A673 (cell line): ENCODE results near the gene RASL12. TPM values are rescaled to one million over a fixed set of nuclear protein-coding genes. Genes with fewer than 3 reads are reported as not detected.
"Not testable (repeated sequence)": the region's sequence is repeated elsewhere in the genome, so short reads cannot be mapped to it uniquely, and the experiment has no call there.

ENCODE experiments used
- BruUV-seq: library from RNA; stranded (reverse); fragments of 400-500 nt; replicated peaks from 2 replicates; lab custom pipeline; 2021; lab: Mats Ljungman, UMichigan
- CTCF ChIA-PET: fragments of 300-600 bp; sonication (Branson Sonifier 250); formaldehyde crosslinking; loops from one replicate; lab custom pipeline; 2022; ENCODE audit warnings: antibody characterized with exemption; lab: Charles Lee
- POLR2A ChIA-PET: fragments of 300-600 bp; sonication (Branson Sonifier 250); formaldehyde crosslinking; loops from one replicate; lab custom pipeline; 2022; ENCODE audit warnings: antibody characterized with exemption; ENCODE audit not compliant: low non-redundant PET; lab: Charles Lee
- DNase-seq: peaks from one replicate; pipeline ENCODE4 v3.0.0-alpha.2; 2015; ENCODE audit warnings: low spot score
- H3K27ac ChIP-seq: fragments of 200-600 bp; sonication (generic); 2 replicates; pipeline ENCODE4 v1.5.1; 2016; ENCODE audit warnings: mixed run types, low read depth, mild to moderate bottlenecking, mixed read lengths, antibody characterized with exemption, low read length; ENCODE audit not compliant: poor library complexity, severe bottlenecking
- H3K27me3 ChIP-seq: fragments of 200-600 bp; sonication (generic); replicated peaks from 2 replicates; pipeline ENCODE4 v1.6.1; 2017; ENCODE audit warnings: mixed run types, low read depth, mild to moderate bottlenecking, mixed read lengths, antibody characterized with exemption, low read length; ENCODE audit not compliant: insufficient read depth, poor library complexity
- H3K36me3 ChIP-seq: fragments of 200-600 bp; sonication (generic); 2 replicates; pipeline ENCODE4 v1.6.1; 2016; ENCODE audit warnings: mixed run types, mild to moderate bottlenecking, mixed read lengths, antibody characterized with exemption, low read length; ENCODE audit not compliant: insufficient read depth, poor library complexity, severe bottlenecking
- H3K4me1 ChIP-seq: fragments of 200-600 bp; sonication (generic); 2 replicates; pipeline ENCODE4 v1.6.1; 2017; ENCODE audit warnings: mixed run types, mild to moderate bottlenecking, mixed read lengths, antibody characterized with exemption, low read length; ENCODE audit not compliant: insufficient read depth, poor library complexity, severe bottlenecking
- H3K4me3 ChIP-seq: fragments of 200-600 bp; sonication (generic); 2 replicates; pipeline ENCODE4 v1.5.1; 2016; ENCODE audit warnings: low read depth, mixed run types, mild to moderate bottlenecking, mixed read lengths, low read length; ENCODE audit not compliant: poor library complexity, severe bottlenecking
- H3K9me3 ChIP-seq: fragments of 200-600 bp; sonication (generic); 2 replicates; pipeline ENCODE4 v1.6.1; 2016; ENCODE audit warnings: mixed run types, low read depth, mild to moderate bottlenecking, mixed read lengths, antibody characterized with exemption, low read length; ENCODE audit not compliant: poor library complexity, severe bottlenecking
- EZH2 ChIP-seq: fragments of 200-600 bp; sonication (generic); IDR thresholded peaks from 2 replicates; pipeline ENCODE4 v1.6.1; 2017; ENCODE audit warnings: borderline replicate concordance, low read depth, mild to moderate bottlenecking, mixed read lengths, antibody characterized with exemption, low read length; ENCODE audit not compliant: poor library complexity, severe bottlenecking
- intact Hi-C: fragments of 100-400 bp; cut with micrococcal nuclease; formaldehyde crosslinking; loops from one replicate; pipeline ENCODE4 v1.10.0; 2022; ENCODE audit not compliant: unreplicated experiment
- total RNA-seq: library from RNA; stranded (reverse); gene quantifications from 2 replicates; pipeline ENCODE4 v1.2.3, GENCODE V29; 2021
- TF ChIP-seq, protein P1 (sequence below): fragments of 300-800, 200-600 bp; sonication (generic); conservative IDR thresholded peaks from 2 replicates; pipeline ENCODE4 v1.5.1; 2017; ENCODE audit warnings: low read depth, mild to moderate bottlenecking, antibody characterized with exemption, low read length, moderate library complexity, mixed read lengths

The RASL12 gene
- total RNA-seq, 1 experiment from 2014 or later, result 0.69 TPM

DNA sequence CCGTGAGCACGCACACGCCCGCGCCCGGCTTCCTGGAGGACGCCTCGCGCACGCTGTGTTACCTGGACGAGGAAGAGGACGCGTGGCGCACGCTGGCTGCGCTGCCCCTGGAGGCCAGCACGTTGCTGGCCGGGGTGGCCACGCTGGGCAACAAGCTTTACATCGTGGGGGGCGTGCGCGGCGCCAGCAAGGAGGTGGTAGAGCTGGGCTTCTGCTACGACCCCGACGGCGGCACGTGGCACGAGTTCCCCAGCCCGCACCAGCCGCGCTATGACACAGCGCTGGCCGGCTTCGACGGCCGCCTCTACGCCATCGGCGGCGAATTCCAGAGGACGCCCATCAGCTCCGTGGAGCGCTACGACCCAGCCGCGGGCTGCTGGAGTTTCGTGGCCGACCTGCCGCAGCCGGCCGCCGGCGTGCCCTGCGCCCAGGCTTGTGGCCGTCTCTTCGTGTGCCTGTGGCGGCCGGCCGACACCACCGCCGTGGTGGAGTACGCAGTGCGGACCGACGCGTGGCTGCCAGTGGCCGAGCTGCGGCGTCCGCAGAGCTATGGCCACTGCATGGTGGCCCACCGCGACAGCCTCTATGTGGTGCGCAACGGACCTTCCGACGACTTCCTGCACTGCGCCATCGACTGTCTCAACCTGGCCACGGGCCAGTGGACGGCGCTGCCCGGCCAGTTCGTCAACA, 9.6 kb upstream of the RASL12 start:
- H3K27ac ChIP-seq, result no peak overlapping the region

GRCh38 chr15:65076486-65077290, 8.9 kb upstream of the RASL12 start, which contains the start of gene KBTBD13:
KBTBD13 (plus strand) TSS chr15:65076746; CDS start chr15:65076816, 70 bp downstream.
- H3K4me3 ChIP-seq, result no peak within 1 kb of the TSS
- no peaks in the 10 kb centered on the region for H3K36me3 ChIP-seq
- POLR2A ChIA-PET, result no interaction called here
- H3K27ac ChIP-seq, result no peak within 1 kb of the TSS
- H3K4me1 ChIP-seq, result no peaks in the 10 kb centered on the region
- CTCF ChIA-PET, result no interaction called here
- intact Hi-C loops, result no loop called here
- no peak for DNase-seq
- H3K27me3 ChIP-seq, result no peaks in the 10 kb centered on the region
- H3K9me3 ChIP-seq, result no peaks in the 10 kb centered on the region
- TF ChIP-seq, protein P1, sequence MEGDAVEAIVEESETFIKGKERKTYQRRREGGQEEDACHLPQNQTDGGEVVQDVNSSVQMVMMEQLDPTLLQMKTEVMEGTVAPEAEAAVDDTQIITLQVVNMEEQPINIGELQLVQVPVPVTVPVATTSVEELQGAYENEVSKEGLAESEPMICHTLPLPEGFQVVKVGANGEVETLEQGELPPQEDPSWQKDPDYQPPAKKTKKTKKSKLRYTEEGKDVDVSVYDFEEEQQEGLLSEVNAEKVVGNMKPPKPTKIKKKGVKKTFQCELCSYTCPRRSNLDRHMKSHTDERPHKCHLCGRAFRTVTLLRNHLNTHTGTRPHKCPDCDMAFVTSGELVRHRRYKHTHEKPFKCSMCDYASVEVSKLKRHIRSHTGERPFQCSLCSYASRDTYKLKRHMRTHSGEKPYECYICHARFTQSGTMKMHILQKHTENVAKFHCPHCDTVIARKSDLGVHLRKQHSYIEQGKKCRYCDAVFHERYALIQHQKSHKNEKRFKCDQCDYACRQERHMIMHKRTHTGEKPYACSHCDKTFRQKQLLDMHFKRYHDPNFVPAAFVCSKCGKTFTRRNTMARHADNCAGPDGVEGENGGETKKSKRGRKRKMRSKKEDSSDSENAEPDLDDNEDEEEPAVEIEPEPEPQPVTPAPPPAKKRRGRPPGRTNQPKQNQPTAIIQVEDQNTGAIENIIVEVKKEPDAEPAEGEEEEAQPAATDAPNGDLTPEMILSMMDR, result no peak
- TF ChIP-seq EZH2, result no peak
- BruUV-seq, result no TSS peak

More for the DNA sequence above, 9.6 kb upstream of the RASL12 start:
- no peak for DNase-seq
- Histone ChIP-seq H3K27me3 (no peaks in the 10 kb centered on the region), H3K36me3 (no peaks in the 10 kb centered on the region), H3K4me3 (no peak overlapping the region), H3K9me3 (no peaks in the 10 kb centered on the region), H3K4me1 (no peaks in the 10 kb centered on the region)
- no TSS peak for BruUV-seq
- ChIA-PET CTCF (interaction anchor here (0.6 to 1.1 kb wide), 2 partner anchors 44 to 108 kb away, joined by 6 to 9 read pairs; partner anchors contain the start of gene CLPX), POLR2A (interaction anchor here (0.6 kb wide), 1 partner anchor 11 kb away, joined by 5 read pairs; no protein-coding TSS in a partner anchor)
- intact Hi-C loops, result no loop called here
- TF ChIP-seq, protein P1, result no peak
- no peak for TF ChIP-seq EZH2

GRCh38 chr15:65075607-65076395, 8.0 kb upstream of the RASL12 start:
- H3K9me3 ChIP-seq, H3K27ac ChIP-seq, H3K27me3 ChIP-seq, DNase-seq, H3K4me1 ChIP-seq, POLR2A ChIA-PET, H3K36me3 ChIP-seq, CTCF ChIA-PET, H3K4me3 ChIP-seq, BruUV-seq, intact Hi-C loops: not testable (repeated sequence)

DNA sequence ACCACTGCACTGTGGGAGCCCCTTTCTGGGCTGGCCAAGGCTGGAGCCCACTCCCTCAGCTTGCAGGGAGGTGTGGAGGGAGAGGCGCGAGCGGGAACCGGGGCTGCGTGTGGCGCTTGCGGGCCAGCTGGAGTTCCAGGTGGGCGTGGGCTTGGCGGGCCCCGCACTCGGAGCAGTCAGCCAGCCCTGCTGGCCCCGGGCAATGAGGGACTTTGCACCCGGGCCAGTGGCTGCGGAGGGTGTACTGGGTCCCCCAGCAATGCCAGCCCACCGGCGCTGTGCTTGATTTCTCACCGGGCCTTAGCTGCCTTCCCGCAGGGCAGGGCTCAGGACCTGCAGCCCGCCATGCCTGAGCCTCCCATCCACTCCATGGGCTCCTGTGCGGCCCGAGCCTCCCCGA, 7.2 kb upstream of the RASL12 start:
- H3K27me3 ChIP-seq, BruUV-seq, DNase-seq, H3K4me3 ChIP-seq, H3K27ac ChIP-seq, intact Hi-C loops, H3K36me3 ChIP-seq, H3K4me1 ChIP-seq, H3K9me3 ChIP-seq, CTCF ChIA-PET, POLR2A ChIA-PET: not testable (repeated sequence)
